Left lung (tissue), 10 donors: ENCODE data around the gene SMARCD3. TPM values are rescaled to one million over a fixed set of nuclear protein-coding genes. Genes with fewer than 3 reads are reported as not detected.

Experiments used
- ATAC-seq: fragments of 200-7000 bp; cut with Tn5 transposase; one replicate; pipeline ENCODE4 v1.9.1; 2020; ENCODE audit warnings: moderate library complexity
- DNase-seq, 4 donors: peaks; one replicate each; pipeline ENCODE4 v3.0.0-alpha.2; 2013 to 2020
- H3K27ac ChIP-seq, 2 donors: fragments of 200-600 bp; sonication (generic) in 1 of 2; one replicate each; pipeline versions ENCODE4 v1.5.0 to v1.8.0; 2020 to 2021
- H3K27me3 ChIP-seq, 2 donors: fragments of 200-600 bp; sonication (generic) in 1 of 2; one replicate each; pipeline versions ENCODE4 v1.5.0 to v1.8.0; 2020 to 2021
- H3K36me3 ChIP-seq, 2 donors: fragments of 200-600 bp; sonication (generic) in 1 of 2; one replicate each; pipeline versions ENCODE4 v1.5.0 to v1.8.0; 2020 to 2021
- H3K4me1 ChIP-seq, 2 donors: fragments of 200-600 bp; one replicate each; pipeline ENCODE4 v1.8.0; 2021
- H3K4me3 ChIP-seq, 2 donors: fragments of 200-600 bp; sonication (generic) in 1 of 2; one replicate each; pipeline versions ENCODE4 v1.5.0 to v1.8.0; 2020 to 2021; ENCODE audit warnings: mild to moderate bottlenecking in 1 of 2
- H3K9me3 ChIP-seq, 2 donors: fragments of 200-600 bp; sonication (generic) in 1 of 2; one replicate each; pipeline versions ENCODE4 v1.5.0 to v1.8.0; 2020 to 2021
- CTCF ChIP-seq, 2 donors: fragments of 200-600 bp; sonication (generic) in 1 of 2; IDR thresholded peaks; one replicate each; pipeline versions ENCODE4 v1.5.0 to v1.8.0; 2021; ENCODE audit warnings: antibody characterized with exemption in 2 of 2
- intact Hi-C, 2 donors: fragments of 100-400 bp; cut with DNase I; formaldehyde crosslinking; loops; one replicate each; pipeline versions ENCODE4 v1.11.2 to v1.14.2; 2022
- polyA plus RNA-seq, 6 donors: library from polyadenylated mRNA; unstranded; fragments of 120-200 nt; gene quantifications; one replicate each; pipeline ENCODE4 v1.2.1, GENCODE V29; 2013; ENCODE audit not compliant: insufficient read length in 6 of 6
- total RNA-seq, 2 donors: library from RNA; stranded (reverse); fragmentation: NEBNext Ultra II Directional; extraction: Animal tissue kit (Norgen Biotek cat#: 25700); gene quantifications; one replicate each; pipeline ENCODE4 v1.2.1, GENCODE V29; 2021
- donor health status: DM: no; HTN: yes; CAD: no.
- donor health status: DM: no; HTN: no; CAD: no.

The SMARCD3 gene
- total and polyA plus RNA-seq, 8 donors, result 45.5 to 130 (median 95.3) TPM

DNA sequence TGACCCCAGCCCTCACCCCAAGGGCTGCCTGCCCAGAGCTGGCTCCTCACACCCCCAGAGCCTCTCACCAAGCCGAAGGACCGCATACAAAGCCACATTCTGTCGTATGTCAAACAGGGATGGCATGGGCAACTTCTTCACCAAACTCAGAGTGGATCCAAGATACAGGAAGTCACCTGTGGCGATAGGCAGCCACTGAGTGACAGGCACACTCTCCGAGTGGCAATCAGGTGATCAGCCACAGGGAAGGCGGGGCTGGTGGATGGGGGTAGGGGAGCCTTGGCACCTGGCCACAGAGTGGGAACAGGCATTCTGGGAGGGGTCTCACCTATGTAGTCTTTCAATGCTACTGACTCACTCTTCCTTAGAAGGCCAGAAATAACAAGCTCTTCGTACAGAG is 54.3 kb downstream of the SMARCD3 start:
- Histone ChIP-seq H3K4me1 (no peaks in the 10 kb centered on the region), H3K9me3 (no peaks in the 10 kb centered on the region), H3K36me3 (no peaks in the 10 kb centered on the region), H3K4me3 (no peak overlapping the region), H3K27ac (no peak overlapping the region), H3K27me3 (peaks cover 0 to 24% of the 10 kb centered on the region in 2 donors)
- intact Hi-C loops, result no loop called here
- TF ChIP-seq CTCF (IDR thresholded peaks at IDR 0.05), result no peak
- ATAC-seq (no peak), DNase-seq (no peak)

DNA sequence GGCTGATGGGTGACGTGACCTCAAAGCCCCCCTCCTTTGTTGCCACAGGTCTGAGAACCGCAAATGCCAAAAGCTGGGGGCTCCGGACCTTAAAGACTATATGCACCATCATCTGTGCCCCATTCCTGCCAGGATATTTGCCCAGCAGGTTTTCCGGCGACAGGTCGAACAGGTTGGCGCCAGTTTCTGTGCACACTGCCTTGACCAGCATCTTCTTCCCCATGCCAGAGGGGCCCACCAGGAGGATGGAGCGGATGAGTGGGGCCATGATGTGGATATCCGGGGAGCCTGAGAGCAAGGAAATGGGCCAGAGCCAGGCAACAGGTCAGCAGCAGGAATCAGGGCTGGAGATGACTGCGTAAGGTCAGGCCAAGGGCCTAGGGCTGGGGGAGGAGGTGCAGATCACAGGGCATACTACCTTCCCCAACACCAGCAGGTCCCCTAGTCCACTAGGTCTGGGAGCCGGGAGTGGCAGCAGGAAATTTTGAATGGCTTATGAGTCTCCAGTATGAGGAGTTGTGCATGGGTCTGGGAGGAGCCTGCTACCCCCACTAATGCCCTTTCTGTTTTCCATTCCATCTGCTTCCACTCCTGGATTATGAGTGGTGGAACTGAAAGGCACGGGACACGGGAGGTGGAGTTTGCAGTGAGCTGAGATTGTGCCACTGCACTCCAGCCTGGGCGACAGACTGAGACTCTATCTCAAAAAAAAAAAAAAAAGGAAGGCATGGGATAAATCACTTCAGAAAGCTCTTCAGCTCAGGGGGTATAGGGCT is 55.1 kb downstream of the SMARCD3 start:
- intact Hi-C loops, result no loop called here
- TF ChIP-seq CTCF (IDR thresholded peaks at IDR 0.05), result no peak
- no peak for DNase-seq
- no peaks in the 10 kb centered on the region for H3K9me3 ChIP-seq
- no peak for ATAC-seq
- H3K27me3 ChIP-seq, result peaks cover 0 to 24% of the 10 kb centered on the region in 2 donors
- H3K4me3 ChIP-seq, result no peak overlapping the region
- H3K36me3 ChIP-seq, result no peaks in the 10 kb centered on the region
- H3K27ac ChIP-seq, result no peak overlapping the region
- no peaks in the 10 kb centered on the region for H3K4me1 ChIP-seq

DNA sequence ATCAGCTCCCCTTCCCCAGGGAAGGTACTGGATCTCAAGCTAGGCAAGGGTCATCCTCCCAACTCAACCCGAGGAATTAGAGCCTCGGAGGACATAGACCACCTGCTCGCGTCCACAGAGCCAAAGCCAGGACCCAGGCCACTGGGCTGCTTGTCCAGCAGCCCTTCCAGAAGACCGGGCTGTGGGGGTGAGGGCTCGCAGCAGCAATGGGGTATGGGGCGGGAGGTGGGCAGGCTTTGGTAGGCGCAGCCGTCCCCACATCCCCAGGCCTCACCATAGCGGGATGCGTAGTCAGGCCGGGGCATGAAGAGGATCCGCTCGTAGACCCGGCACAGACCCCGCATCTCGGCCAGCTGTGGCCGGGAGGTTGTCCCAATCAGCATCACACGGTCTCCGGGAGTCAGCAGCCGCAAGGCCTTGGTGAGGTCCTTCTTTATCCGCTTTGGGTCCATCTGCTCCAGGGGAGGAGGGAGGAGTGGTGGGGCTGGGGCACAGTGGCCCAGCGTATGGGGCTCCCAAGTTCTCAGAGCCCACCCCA is 56.4 kb downstream of the SMARCD3 start:
- Histone ChIP-seq H3K9me3 (no peaks in the 10 kb centered on the region), H3K36me3 (no peaks in the 10 kb centered on the region), H3K27ac (no peak overlapping the region), H3K4me3 (no peak overlapping the region), H3K4me1 (no peaks in the 10 kb centered on the region), H3K27me3 (peaks cover 0 to 29% of the 10 kb centered on the region in 2 donors)
- no peak for ATAC-seq
- no peak for TF ChIP-seq CTCF (IDR thresholded peaks at IDR 0.05)
- no peak for DNase-seq
- intact Hi-C loops, result no loop called here

DNA sequence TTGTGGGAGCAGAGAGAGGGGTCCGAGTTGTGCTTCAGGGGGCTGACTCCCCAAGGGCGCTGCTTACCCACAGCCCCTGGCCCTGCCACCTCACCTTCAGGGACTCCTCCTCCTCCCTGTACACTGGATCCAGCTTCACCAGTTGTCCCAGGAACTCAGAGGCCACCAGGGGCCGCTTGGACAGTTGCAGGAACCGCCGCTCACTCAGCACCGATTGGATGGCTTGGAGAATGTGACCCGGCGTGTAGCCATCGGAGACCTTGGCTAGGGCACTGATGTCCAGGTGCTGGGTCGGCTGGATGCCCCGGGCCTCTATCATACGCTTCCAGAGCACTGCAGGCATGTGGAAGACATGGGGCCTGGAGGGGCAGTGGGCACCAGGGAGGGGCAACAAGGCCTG is 57.0 kb downstream of the SMARCD3 start:
- Histone ChIP-seq H3K36me3 (no peaks in the 10 kb centered on the region), H3K27ac (no peak overlapping the region), H3K4me1 (no peaks in the 10 kb centered on the region), H3K9me3 (no peaks in the 10 kb centered on the region), H3K4me3 (no peak overlapping the region), H3K27me3 (peaks cover 0 to 28% of the 10 kb centered on the region in 2 donors)
- DNase-seq, result no peak
- ATAC-seq, result no peak
- intact Hi-C loops, result no loop called here
- TF ChIP-seq CTCF (IDR thresholded peaks at IDR 0.05), result no peak

DNA sequence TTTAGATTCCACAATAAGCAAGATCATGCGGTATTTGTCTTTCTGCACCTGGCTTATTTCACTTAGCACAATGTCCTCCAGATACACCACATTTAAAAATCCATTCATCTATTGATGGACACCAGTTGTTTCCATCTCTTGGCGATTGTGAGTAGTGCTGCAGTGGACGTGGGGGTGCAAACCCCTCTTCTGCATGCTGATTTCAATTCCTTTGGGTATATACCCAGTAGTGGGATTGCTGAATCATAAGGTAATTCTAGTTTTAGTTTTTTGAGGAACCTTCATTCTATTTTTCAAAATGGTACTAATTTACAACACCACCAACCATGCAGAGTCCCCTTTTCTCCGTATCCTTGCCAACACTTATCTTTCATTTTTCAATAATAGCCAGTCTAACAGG is 59.5 kb downstream of the SMARCD3 start:
- peaks cover 0 to 10% of the 10 kb centered on the region in 2 donors for H3K27me3 ChIP-seq
- intact Hi-C loops, result no loop called here
- H3K4me1 ChIP-seq, result no peaks in the 10 kb centered on the region
- H3K27ac ChIP-seq, result no peak overlapping the region
- H3K36me3 ChIP-seq, result no peaks in the 10 kb centered on the region
- no peaks in the 10 kb centered on the region for H3K9me3 ChIP-seq
- DNase-seq, result no peak
- no peak for ATAC-seq
- no peak for TF ChIP-seq CTCF (IDR thresholded peaks at IDR 0.05)
- H3K4me3 ChIP-seq, result no peak overlapping the region

Other genes with a start within 250 kb of the SMARCD3 start
- under 1 TPM; 0.68 to 0.70 TPM for gene ATG9B, start 224.2 kb downstream of the SMARCD3 start, total RNA-seq
- gene ATG9B, start 224.2 kb downstream of the SMARCD3 start, polyA plus RNA-seq, result 1 to 10 TPM; 3.4 to 7.1 (median 3.8) TPM
- gene ABCB8, start 220.2 kb downstream of the SMARCD3 start, total RNA-seq, result 10 to 100 TPM; 47.5 to 52.1 TPM
- gene ABCB8, start 220.2 kb downstream of the SMARCD3 start, polyA plus RNA-seq, result 10 to 100 TPM; 20.5 to 32.8 (median 22.4) TPM
- 1 to 10 TPM; 2.7 to 3.5 TPM for gene ASIC3, start 200.2 kb downstream of the SMARCD3 start, total RNA-seq
- 1 to 10 TPM; 2.3 to 6.0 (median 3.4) TPM for gene ASIC3, start 200.2 kb downstream of the SMARCD3 start, polyA plus RNA-seq
- 10 to 100 TPM; 15.6 to 17.1 TPM for gene CDK5, start 190.8 kb downstream of the SMARCD3 start, total RNA-seq
- 10 to 100 TPM; 13.8 to 15.7 (median 14.3) TPM for gene CDK5, start 190.8 kb downstream of the SMARCD3 start, polyA plus RNA-seq
- gene SLC4A2, start 189.1 kb downstream of the SMARCD3 start, total RNA-seq, result 100 to 1,000 TPM; 191 to 205 TPM
- 100 to 1,000 TPM in 3 of 6 donors, 10 to 100 TPM in 3; 81.7 to 134 (median 100) TPM for gene SLC4A2, start 189.1 kb downstream of the SMARCD3 start, polyA plus RNA-seq
- 10 to 100 TPM; 63.5 to 65.7 TPM for gene FASTK, start 167.9 kb downstream of the SMARCD3 start, total RNA-seq
- 10 to 100 TPM; 38.2 to 60.7 (median 48.3) TPM for gene FASTK, start 167.9 kb downstream of the SMARCD3 start, polyA plus RNA-seq
- gene TMUB1, start 165.2 kb downstream of the SMARCD3 start, total RNA-seq, result 10 to 100 TPM; 39.6 to 49.1 TPM
- gene TMUB1, start 165.2 kb downstream of the SMARCD3 start, polyA plus RNA-seq, result 10 to 100 TPM; 21.2 to 30.9 (median 23.0) TPM
- gene AGAP3, start 162.2 kb downstream of the SMARCD3 start, total RNA-seq, result 100 to 1,000 TPM; 161 to 167 TPM
- gene AGAP3, start 162.2 kb downstream of the SMARCD3 start, polyA plus RNA-seq, result 100 to 1,000 TPM in 2 of 6 donors, 10 to 100 TPM in 4; 83.3 to 103 (median 98.7) TPM
- not detected for gene GBX1, start 81.0 kb downstream of the SMARCD3 start, total RNA-seq
- gene GBX1, start 81.0 kb downstream of the SMARCD3 start, polyA plus RNA-seq, result under 1 TPM in 3 of 6 donors, not detected in 3; 0.24 to 0.42 (median 0.28) TPM
- not detected for gene ASB10, start 61.4 kb downstream of the SMARCD3 start, total RNA-seq
- gene ASB10, start 61.4 kb downstream of the SMARCD3 start, polyA plus RNA-seq, result not detected
- not detected for gene H2BK1, start 38.2 kb downstream of the SMARCD3 start, total RNA-seq
- gene H2BK1, start 38.2 kb downstream of the SMARCD3 start, polyA plus RNA-seq, result not detected
- gene ABCF2, start 21.5 kb downstream of the SMARCD3 start, total RNA-seq, result 10 to 100 TPM; 27.1 to 40.6 TPM
- gene ABCF2, start 21.5 kb downstream of the SMARCD3 start, polyA plus RNA-seq, result 10 to 100 TPM; 20.3 to 31.6 (median 24.1) TPM
- gene CHPF2, start 16.2 kb downstream of the SMARCD3 start, total RNA-seq, result 10 to 100 TPM; 44.0 to 53.8 TPM
- 10 to 100 TPM; 18.1 to 30.9 (median 21.5) TPM for gene CHPF2, start 16.2 kb downstream of the SMARCD3 start, polyA plus RNA-seq
- 10 to 100 TPM; 40.9 to 42.4 TPM for gene NUB1, start 93.1 kb upstream of the SMARCD3 start, total RNA-seq
- gene NUB1, start 93.1 kb upstream of the SMARCD3 start, polyA plus RNA-seq, result 10 to 100 TPM; 68.3 to 81.8 (median 73.8) TPM
- gene WDR86, start 161.3 kb upstream of the SMARCD3 start, total RNA-seq, result 1 to 10 TPM in 1 of 2 donors, under 1 TPM in 1; 0.85 to 1.1 TPM
- gene WDR86, start 161.3 kb upstream of the SMARCD3 start, polyA plus RNA-seq, result 10 to 100 TPM; 16.5 to 24.1 (median 21.8) TPM
- gene CRYGN, start 191.4 kb upstream of the SMARCD3 start, total RNA-seq, result not detected
- gene CRYGN, start 191.4 kb upstream of the SMARCD3 start, polyA plus RNA-seq, result under 1 TPM; 0.34 to 0.75 (median 0.56) TPM